Osteoblast (primary cell): Measurements from ENCODE around the gene ELAVL2. TPM values are rescaled to one million over a fixed set of nuclear protein-coding genes. Genes with fewer than 3 reads are reported as not detected.

Experiments
- DNase-seq: peaks from one replicate; pipeline ENCODE4 v3.0.0; 2011; ENCODE audit warnings: low spot score, mixed read lengths; ENCODE audit not compliant: insufficient read length; ENCODE audit errors: missing footprints
- H2AFZ ChIP-seq: 2 replicates; pipeline ENCODE4 v1.6.0; 2011; ENCODE audit warnings: mild to moderate bottlenecking, low read length
- H3K27ac ChIP-seq: 2 replicates; pipeline ENCODE4 v1.5.1; 2011; ENCODE audit warnings: mild to moderate bottlenecking, low read depth, low read length, moderate library complexity
- H3K27me3 ChIP-seq: 2 replicates; pipeline ENCODE4 v1.6.0; 2012; ENCODE audit warnings: mild to moderate bottlenecking, control low read depth, inconsistent platforms, low read length, moderate library complexity; ENCODE audit not compliant: insufficient read depth
- H3K36me3 ChIP-seq: 2 replicates; pipeline ENCODE4 v1.5.1; 2011; ENCODE audit warnings: mild to moderate bottlenecking, low read length, control low read depth, moderate library complexity; ENCODE audit not compliant: insufficient read depth
- H3K4me1 ChIP-seq: 2 replicates; pipeline ENCODE4 v1.5.1; 2011; ENCODE audit warnings: mild to moderate bottlenecking, low read length, control low read depth, moderate library complexity; ENCODE audit not compliant: insufficient read depth
- H3K4me2 ChIP-seq: 2 replicates; pipeline ENCODE4 v1.6.0; 2011; ENCODE audit warnings: mild to moderate bottlenecking, low read length; ENCODE audit not compliant: insufficient read depth
- H3K4me3 ChIP-seq: fragments of 200-600 bp; sonication (generic); 3 replicates; pipeline ENCODE4 v1.5.1; 2012; ENCODE audit warnings: mild to moderate bottlenecking, low read length, inconsistent platforms; ENCODE audit not compliant: insufficient read depth
- H3K79me2 ChIP-seq: 2 replicates; pipeline ENCODE4 v1.6.0; 2012; ENCODE audit warnings: mild to moderate bottlenecking, low read length, control low read depth, inconsistent platforms; ENCODE audit not compliant: insufficient read depth
- H3K9me3 ChIP-seq: 2 replicates; pipeline ENCODE4 v1.5.1; 2011; ENCODE audit warnings: low read depth, low read length, control low read depth
- H4K20me1 ChIP-seq: 2 replicates; pipeline ENCODE4 v1.6.0; 2012; ENCODE audit warnings: mild to moderate bottlenecking, low read length, control low read depth; ENCODE audit not compliant: insufficient read depth
- CTCF ChIP-seq: IDR thresholded peaks from 2 replicates; pipeline ENCODE4 v1.5.1; 2011; ENCODE audit warnings: mild to moderate bottlenecking, low read depth, low read length, moderate library complexity; ENCODE audit errors: extremely low read depth
- total RNA-seq: library from RNA; depleted of rRNA; stranded (reverse); fragments of >200 nt; gene quantifications from 2 replicates; pipeline ENCODE4 v1.2.3, GENCODE V29; 2012

The ELAVL2 gene
- total RNA-seq, 1 donor, result 0.36 TPM

- no peaks in the 10 kb centered on the region for H3K79me2 ChIP-seq
- DNase-seq, result no peak
- no peak overlapping the region for H3K27ac ChIP-seq
- no peak for TF ChIP-seq CTCF
- no peak overlapping the region for H3K4me3 ChIP-seq
- no peaks in the 10 kb centered on the region for H3K4me1 ChIP-seq
- H3K36me3 ChIP-seq, result no peaks in the 10 kb centered on the region
- no peak overlapping the region for H2AFZ ChIP-seq
- H3K27me3 ChIP-seq, result no peaks in the 10 kb centered on the region
- peaks cover 2% of the 10 kb centered on the region for H3K9me3 ChIP-seq
- H4K20me1 ChIP-seq, result no peaks in the 10 kb centered on the region
- H3K4me2 ChIP-seq, result no peak overlapping the region
These were observed 57.2 kb downstream of the ELAVL2 start for GRCh38 chr9:23768861-23769260.

- Histone ChIP-seq H3K4me3 (no peak overlapping the region), H2AFZ (no peak overlapping the region), H3K27ac (no peak overlapping the region), H3K27me3 (no peaks in the 10 kb centered on the region), H3K9me3 (peaks cover 5% of the 10 kb centered on the region), H3K36me3 (no peaks in the 10 kb centered on the region), H3K4me1 (no peaks in the 10 kb centered on the region), H3K79me2 (no peaks in the 10 kb centered on the region), H3K4me2 (no peak overlapping the region), H4K20me1 (no peaks in the 10 kb centered on the region)
- TF ChIP-seq CTCF, result no peak
- DNase-seq, result no peak
These were observed 59.4 kb downstream of the ELAVL2 start for GRCh38 chr9:23766613-23767012.

GRCh38 chr9:23765561-23765960 lies 60.5 kb downstream of the ELAVL2 start:
- no peak overlapping the region for H3K4me2 ChIP-seq
- DNase-seq, result no peak
- no peak overlapping the region for H3K27ac ChIP-seq
- no peaks in the 10 kb centered on the region for H4K20me1 ChIP-seq
- no peaks in the 10 kb centered on the region for H3K36me3 ChIP-seq
- H3K9me3 ChIP-seq, result peaks cover 5% of the 10 kb centered on the region
- no peaks in the 10 kb centered on the region for H3K27me3 ChIP-seq
- H2AFZ ChIP-seq, result no peak overlapping the region
- TF ChIP-seq CTCF, result no peak
- H3K4me3 ChIP-seq, result no peak overlapping the region
- no peaks in the 10 kb centered on the region for H3K4me1 ChIP-seq
- no peaks in the 10 kb centered on the region for H3K79me2 ChIP-seq

DNA sequence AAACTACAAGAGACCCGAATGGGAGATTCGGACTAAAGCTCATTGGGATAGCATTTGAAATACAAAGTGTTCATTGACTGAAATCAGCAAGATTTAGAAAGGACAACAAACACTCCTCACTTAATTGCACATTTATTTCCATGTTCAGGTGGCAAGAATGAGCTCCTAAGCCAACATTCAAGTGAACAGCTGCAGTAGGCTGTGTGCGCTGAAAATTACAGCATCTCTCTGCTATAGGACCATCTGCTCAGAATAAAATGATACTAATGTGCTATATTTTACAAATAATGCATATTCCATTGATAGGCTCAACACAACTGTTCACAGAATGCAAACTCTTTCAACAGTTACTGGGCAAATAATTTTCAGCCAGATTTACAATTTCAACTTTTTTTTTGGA lies 61.8 kb downstream of the ELAVL2 start:
- Histone ChIP-seq H3K4me2 (no peak overlapping the region), H3K27me3 (no peaks in the 10 kb centered on the region), H3K4me3 (no peak overlapping the region), H3K79me2 (no peaks in the 10 kb centered on the region), H3K36me3 (no peaks in the 10 kb centered on the region), H4K20me1 (no peaks in the 10 kb centered on the region), H3K9me3 (peaks cover 5% of the 10 kb centered on the region), H3K27ac (no peak overlapping the region), H2AFZ (no peak overlapping the region), H3K4me1 (no peaks in the 10 kb centered on the region)
- TF ChIP-seq CTCF, result no peak
- no peak for DNase-seq
